Loucy (cell line): ENCODE data around the gene LPP.

Experiments used
- CTCF ChIP-seq: fragments of 200-600 bp; sonication (generic); conservative IDR thresholded peaks from 2 replicates; pipeline ENCODE4 v1.5.1; 2014; ENCODE audit warnings: mild to moderate bottlenecking, antibody characterized with exemption, low read length
- EZH2phosphoT487 ChIP-seq: fragments of 200-600 bp; IDR thresholded peaks from 2 replicates; pipeline ENCODE4 v1.6.1; 2018; ENCODE audit warnings: antibody characterized with exemption, mild to moderate bottlenecking, moderate library complexity, borderline replicate concordance

DNA sequence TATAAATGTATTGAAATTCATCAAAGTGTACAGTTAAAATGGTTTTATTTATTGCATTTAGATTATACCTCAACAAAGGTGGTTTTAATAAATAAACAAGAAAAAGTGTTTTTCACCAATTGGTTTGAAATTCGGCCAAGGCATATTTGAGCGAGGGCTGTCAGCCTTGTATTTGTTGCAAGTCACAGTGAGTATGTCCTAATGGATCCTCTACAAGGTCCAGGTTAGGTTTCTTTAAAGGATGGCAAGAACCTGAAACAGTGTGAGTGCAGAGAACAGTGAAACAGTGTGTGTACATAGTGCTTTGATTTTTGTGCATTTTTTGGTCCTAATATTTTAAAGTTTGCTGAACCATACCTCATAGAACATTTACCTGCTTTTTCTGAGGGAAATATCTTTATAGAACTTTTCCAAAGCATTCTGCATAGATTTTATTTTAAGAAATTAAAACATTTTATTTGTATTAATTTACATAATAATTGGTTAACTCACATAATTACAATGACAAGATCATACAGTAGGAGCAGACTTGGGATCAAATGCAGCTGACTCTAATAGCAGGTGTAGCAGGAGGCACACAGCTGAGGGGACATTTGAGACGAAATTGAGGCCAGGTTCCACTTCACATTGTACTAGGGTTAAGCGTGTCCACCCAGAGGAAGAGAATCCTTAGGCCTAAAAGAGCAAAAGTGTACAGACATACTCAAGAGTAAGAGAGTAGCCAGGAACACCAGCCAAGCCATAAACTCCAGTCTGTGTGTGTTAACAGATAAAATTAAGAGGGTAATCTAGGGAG lies 589.0 kb downstream of the LPP start:
- TF ChIP-seq CTCF: no peak
- TF ChIP-seq EZH2phosphoT487: no peak
